ENCODE data around the gene AADACL4.

The AADACL4 gene

DNA sequence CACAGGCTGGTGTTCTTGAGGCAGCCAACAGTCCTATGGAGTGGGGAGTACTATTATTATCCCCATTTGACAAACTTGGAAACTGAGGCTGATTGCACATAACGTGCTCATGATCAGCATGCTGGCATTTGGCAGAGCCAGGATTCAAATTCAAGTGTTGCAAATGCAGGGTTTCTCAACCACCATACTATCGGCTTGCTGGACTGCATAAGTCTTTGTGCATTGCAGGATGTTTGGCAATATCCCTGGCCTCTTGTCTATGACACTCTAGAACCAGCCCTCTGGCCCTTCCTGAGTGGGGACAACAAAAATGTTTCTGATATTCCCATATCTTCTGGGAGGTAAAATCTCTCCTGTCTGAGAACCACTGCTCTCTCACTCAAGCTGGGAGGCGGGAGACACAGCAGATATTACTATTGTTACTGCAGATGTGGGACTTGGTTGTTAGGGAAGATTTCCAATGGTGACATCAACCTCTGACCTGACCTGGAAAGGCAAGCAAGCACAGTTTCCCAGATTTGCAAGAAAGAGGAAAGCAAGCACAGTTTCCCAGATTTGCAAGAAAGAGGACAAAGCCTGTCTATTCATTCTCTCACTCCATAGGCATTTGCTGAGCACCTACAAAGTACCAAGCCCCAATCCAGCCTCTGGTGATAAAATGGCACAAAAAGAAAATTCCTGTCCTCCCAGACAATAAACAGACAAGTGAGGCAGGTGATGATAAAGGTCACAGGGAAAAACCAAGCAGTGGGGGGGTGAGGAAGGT lies 71.0 kb downstream of the AADACL4 start:
- DNase-seq, result no peak

DNA sequence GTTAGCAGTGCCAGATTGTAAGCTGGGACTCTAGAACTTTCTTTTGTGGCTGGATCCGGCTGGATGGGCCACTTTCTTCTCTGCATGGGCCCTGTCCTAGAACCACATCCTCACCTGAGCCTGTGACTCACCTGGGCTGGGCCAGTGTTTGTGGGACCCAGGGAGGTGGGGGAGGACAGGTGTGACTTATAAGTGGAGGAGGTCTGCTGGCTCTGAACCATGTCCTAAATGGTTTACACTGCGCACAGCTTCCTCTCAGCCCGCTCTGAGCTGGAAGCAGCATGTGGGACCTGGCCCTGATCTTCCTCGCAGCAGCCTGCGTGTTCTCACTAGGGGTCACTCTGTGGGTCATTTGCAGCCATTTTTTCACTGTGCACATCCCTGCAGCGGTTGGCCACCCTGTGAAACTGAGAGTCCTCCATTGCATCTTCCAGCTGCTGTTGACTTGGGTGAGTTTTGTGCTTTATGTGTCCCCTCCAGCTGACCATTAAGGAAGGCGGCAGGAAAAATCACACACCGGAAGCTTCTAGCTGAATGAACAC lies 72.1 kb downstream of the AADACL4 start, which contains the start of gene AADACL3:
Gene AADACL3 (plus strand): TSS at position 215 of the 542 bp plus-strand sequence. CDS start 67 bp downstream, at position 282.
- no peak for DNase-seq
